Skeletal muscle tissue (tissue), 4 donors: ENCODE data around the gene LINGO3. TPM values are rescaled to one million over a fixed set of nuclear protein-coding genes. Genes with fewer than 3 reads are reported as not detected.
A peak's percentile ranks its signal among the peaks of the same experiment; 100 is the strongest.

Experiments used
- H3K27ac ChIP-seq: one replicate; pipeline ENCODE4 v1.7.0; 2013; ENCODE audit warnings: mild to moderate bottlenecking, low read depth, low read length, inconsistent platforms
- H3K27me3 ChIP-seq, 3 donors: one replicate each; pipeline ENCODE4 v1.7.0; 2013; ENCODE audit warnings: low read length in 3 of 3; ENCODE audit not compliant: control insufficient read depth in 3 of 3, insufficient read depth in 3 of 3
- H3K36me3 ChIP-seq, 3 donors: one replicate each; pipeline ENCODE4 v1.7.0; 2013; ENCODE audit warnings: low read length in 3 of 3; ENCODE audit not compliant: control insufficient read depth in 3 of 3, insufficient read depth in 3 of 3
- H3K4me1 ChIP-seq, 3 donors: one replicate each; pipeline ENCODE4 v1.7.0; 2013; ENCODE audit warnings: low read length in 3 of 3, mild to moderate bottlenecking in 3 of 3; ENCODE audit not compliant: control insufficient read depth in 3 of 3, insufficient read depth in 3 of 3
- H3K4me3 ChIP-seq, 3 donors: one replicate each; pipeline ENCODE4 v1.7.0; 2013; ENCODE audit warnings: low read length in 3 of 3
- H3K9ac ChIP-seq, 3 donors: one replicate each; pipeline ENCODE4 v1.7.0; 2013; ENCODE audit warnings: low read length in 3 of 3, mild to moderate bottlenecking in 3 of 3, moderate library complexity in 2 of 3, low read depth in 1 of 3
- H3K9me3 ChIP-seq, 3 donors: one replicate each; pipeline ENCODE4 v1.7.0; 2013; ENCODE audit warnings: low read length in 3 of 3; ENCODE audit not compliant: control insufficient read depth in 3 of 3
- total RNA-seq: library from RNA; depleted of rRNA; stranded (reverse); fragments of >200 nt; gene quantifications from one replicate; pipeline ENCODE4 v1.2.3, GENCODE V29; 2014
- donor health status: Osteomylitis.

The LINGO3 gene
- total RNA-seq, 1 donor from 2014 or later = not detected

DNA sequence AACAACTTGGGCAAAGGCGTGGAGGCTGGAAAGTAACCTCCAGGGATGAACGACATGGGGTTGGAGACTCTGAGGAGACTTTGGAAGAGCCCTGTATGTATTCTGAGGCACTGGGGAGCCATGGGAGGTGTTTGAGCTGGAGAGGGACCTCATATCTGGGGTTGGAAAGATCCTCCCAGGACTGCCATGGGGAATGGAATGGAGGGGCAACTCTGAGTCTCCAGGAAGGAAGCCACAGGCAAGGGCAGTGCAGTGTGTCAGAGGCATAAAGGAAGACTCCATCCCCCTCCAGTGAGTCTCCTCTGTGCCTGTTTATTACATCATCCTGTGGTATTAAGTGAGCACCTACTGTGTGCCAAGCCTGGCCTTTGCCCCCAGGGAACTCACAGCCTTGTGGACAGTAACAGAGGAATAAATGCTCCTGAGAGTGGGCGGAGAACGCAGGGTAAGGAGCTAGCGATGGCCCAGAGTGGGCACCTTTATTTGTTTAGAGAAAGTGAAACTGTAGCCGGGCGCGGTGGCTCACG is 33.7 kb downstream of the LINGO3 start:
- Histone ChIP-seq H3K4me3 (peak overlapping the region in 1 of 3 donors; percentile 29), H3K9me3 (no peaks in the 10 kb centered on the region), H3K27ac (peak overlapping the region; percentile 66), H3K36me3 (peaks cover 4 to 13% (median 13%) of the 10 kb centered on the region in 3 donors), H3K9ac (peak overlapping the region; percentile 21 to 48 (median 25)), H3K27me3 (no peaks in the 10 kb centered on the region), H3K4me1 (peaks cover 36 to 56% (median 49%) of the 10 kb centered on the region in 3 donors)

- Histone ChIP-seq H3K9ac (peak overlapping the region; percentile 43 to 71 (median 57)), H3K4me1 (peaks cover 38 to 56% (median 49%) of the 10 kb centered on the region in 3 donors), H3K36me3 (peaks cover 4 to 13% (median 13%) of the 10 kb centered on the region in 3 donors), H3K27ac (peak overlapping the region; percentile 66), H3K4me3 (peak overlapping the region in 2 of 3 donors; percentile 64 to 68), H3K9me3 (no peaks in the 10 kb centered on the region), H3K27me3 (no peaks in the 10 kb centered on the region)
Measured at GRCh38 chr19:2273356-2274184, 34.4 kb downstream of the LINGO3 start.

DNA sequence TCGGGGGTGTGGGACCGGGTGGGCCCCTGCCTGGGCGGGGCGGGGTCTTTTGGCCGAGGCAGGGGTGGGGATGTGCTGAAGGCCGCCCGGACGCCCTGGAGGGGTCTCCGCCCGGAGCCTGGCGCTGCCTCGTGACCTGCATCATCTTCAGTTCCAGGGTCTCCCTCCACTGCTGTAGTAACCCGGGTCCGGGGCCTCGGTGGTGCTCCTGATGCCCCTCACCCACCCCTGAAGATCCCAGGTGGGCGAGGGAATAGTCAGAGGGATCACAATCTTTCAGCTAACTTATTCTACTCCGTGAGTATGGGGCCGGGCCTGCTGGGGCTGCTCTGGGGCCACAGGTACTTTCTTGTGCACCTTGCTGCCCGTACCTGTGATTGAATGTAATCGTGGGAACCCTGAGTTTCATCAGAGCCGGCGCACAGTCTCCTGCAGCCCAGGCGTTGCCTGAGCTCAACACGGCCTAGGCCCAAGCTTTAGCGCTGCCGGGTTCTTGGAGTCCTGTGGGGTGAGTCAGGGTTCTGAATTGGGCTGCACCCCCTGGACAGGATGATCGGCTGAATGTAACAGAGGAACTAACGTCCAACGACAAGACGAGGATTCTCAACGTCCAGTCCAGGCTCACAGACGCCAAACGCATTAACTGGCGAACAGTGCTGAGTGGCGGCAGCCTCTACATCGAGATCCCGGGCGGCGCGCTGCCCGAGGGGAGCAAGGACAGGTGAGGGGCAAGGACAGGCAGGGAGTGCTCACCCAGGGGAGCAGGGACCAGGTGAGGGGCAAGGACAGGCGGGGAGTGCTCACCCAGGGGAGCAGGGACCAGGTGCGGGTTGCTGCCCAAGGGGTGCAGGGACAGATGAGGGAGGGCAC is 36.5 kb downstream of the LINGO3 start:
- Histone ChIP-seq H3K9ac (peak overlapping the region; percentile 66 to 88 (median 81)), H3K9me3 (no peaks in the 10 kb centered on the region), H3K27me3 (no peaks in the 10 kb centered on the region), H3K27ac (peak overlapping the region; percentile 98), H3K4me3 (peak overlapping the region; percentile 61 to 98 (median 97)), H3K4me1 (peaks cover 44 to 64% (median 52%) of the 10 kb centered on the region in 3 donors), H3K36me3 (peaks cover 4 to 13% (median 13%) of the 10 kb centered on the region in 3 donors)

DNA sequence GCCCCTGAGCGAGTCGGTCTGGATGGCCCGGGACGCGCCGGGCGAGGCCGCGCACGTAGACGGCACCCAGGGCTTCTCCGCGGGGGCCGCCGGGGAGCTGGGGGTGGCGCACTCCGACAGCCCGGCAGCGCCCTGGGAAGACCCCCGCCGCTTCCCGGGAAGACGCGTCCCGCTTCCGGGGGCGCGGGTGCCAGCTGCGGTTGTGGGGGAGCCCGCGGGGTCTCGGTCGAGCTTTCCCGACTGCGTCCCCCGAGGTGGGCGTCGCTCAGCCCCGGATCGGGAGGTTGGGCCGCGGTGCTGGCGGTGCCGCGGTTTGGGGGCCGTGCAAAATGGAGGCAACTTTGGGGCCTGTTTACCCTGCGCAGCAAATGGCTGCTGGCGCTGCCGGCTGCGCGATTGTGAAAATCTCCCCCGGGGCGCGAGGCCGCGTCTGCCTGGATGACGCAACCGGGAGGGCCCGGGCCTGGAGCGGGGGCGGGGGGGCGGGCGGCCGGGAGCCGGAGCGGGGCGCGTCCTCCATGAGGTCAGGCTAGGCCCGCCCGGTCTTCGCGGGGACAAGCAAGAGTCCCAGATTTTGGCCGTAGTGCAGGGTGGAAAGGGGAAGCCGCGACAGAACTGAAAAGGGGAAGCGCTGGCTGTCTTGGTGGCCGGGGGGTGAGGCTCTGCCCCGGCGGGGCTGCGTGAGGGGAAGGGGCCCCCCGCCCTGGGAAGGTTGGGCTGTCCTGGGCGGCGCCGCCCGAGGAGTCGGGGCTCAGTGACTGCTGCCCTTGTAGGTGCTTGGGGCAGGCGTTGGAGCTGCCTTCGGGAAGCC is 37.3 kb downstream of the LINGO3 start:
- peaks cover 43 to 60% (median 44%) of the 10 kb centered on the region in 3 donors for H3K4me1 ChIP-seq
- H3K4me3 ChIP-seq = peak overlapping the region; percentile 86 to 98 (median 97)
- no peaks in the 10 kb centered on the region for H3K9me3 ChIP-seq
- H3K9ac ChIP-seq = peak overlapping the region; percentile 95 to 98 (median 97)
- H3K36me3 ChIP-seq = peaks cover 4 to 13% (median 13%) of the 10 kb centered on the region in 3 donors
- no peaks in the 10 kb centered on the region for H3K27me3 ChIP-seq
- peak overlapping the region; percentile 98 for H3K27ac ChIP-seq

DNA sequence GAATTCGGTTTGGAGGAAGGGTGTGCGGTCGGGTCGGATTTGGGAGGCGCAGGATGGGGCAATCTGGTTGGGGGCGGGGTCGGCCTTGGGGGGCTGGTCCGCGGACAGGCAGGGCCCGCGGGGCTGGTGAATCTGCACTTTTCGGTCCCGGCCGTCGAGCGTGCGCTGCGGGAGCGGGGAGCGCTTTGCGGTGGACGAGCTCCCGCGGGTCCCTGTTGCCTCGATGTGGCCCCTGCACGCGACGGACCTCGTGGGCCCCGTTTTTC is 37.9 kb downstream of the LINGO3 start:
- H3K9ac ChIP-seq = peak overlapping the region; percentile 95 to 98 (median 97)
- no peaks in the 10 kb centered on the region for H3K9me3 ChIP-seq
- peaks cover 38 to 55% (median 39%) of the 10 kb centered on the region in 3 donors for H3K4me1 ChIP-seq
- H3K27ac ChIP-seq = peak overlapping the region; percentile 98
- peaks cover 4 to 13% (median 13%) of the 10 kb centered on the region in 3 donors for H3K36me3 ChIP-seq
- peak overlapping the region; percentile 86 to 98 (median 97) for H3K4me3 ChIP-seq
- H3K27me3 ChIP-seq = no peaks in the 10 kb centered on the region

GRCh38 chr19:2269244-2270156 is 38.5 kb downstream of the LINGO3 start:
- Histone ChIP-seq H3K9me3 (no peaks in the 10 kb centered on the region), H3K27me3 (no peaks in the 10 kb centered on the region), H3K9ac (peak overlapping the region; percentile 95 to 98 (median 97)), H3K36me3 (peaks cover 4 to 13% (median 13%) of the 10 kb centered on the region in 3 donors), H3K4me3 (peak overlapping the region; percentile 86 to 98 (median 97)), H3K4me1 (peaks cover 36 to 52% (median 38%) of the 10 kb centered on the region in 3 donors), H3K27ac (peak overlapping the region; percentile 98)

- Histone ChIP-seq H3K9me3 (no peaks in the 10 kb centered on the region), H3K4me3 (peak overlapping the region; percentile 75 to 80 (median 77)), H3K9ac (peak overlapping the region; percentile 56 to 80 (median 74)), H3K27me3 (no peaks in the 10 kb centered on the region), H3K36me3 (peaks cover 4 to 11% (median 9%) of the 10 kb centered on the region in 3 donors), H3K4me1 (peaks cover 30 to 45% (median 32%) of the 10 kb centered on the region in 3 donors), H3K27ac (peak overlapping the region; percentile 65)
Measured at GRCh38 chr19:2268861-2269243, 39.1 kb downstream of the LINGO3 start.

DNA sequence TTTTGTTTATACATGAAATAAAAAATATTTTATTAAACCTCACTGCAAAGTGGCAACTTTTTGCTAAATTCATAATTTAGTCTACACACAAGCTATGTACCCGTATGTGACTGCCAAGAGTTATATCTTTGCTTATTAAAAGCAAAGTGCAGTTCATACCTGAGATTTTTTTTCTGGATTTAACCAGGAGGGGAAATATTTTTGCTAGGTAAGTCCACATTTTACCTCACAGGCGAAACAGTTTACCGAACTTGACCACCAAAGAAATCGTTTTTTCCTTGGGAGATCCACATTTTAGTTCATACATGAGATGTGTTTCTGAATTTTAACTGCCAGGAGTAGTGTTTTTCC is 39.5 kb downstream of the LINGO3 start:
- Histone ChIP-seq H3K36me3 (peaks cover 4 to 11% (median 9%) of the 10 kb centered on the region in 3 donors), H3K9ac (no peak overlapping the region), H3K4me3 (peak overlapping the region in 2 of 3 donors; percentile 75 to 77), H3K27me3 (no peaks in the 10 kb centered on the region), H3K27ac (no peak overlapping the region), H3K9me3 (no peaks in the 10 kb centered on the region), H3K4me1 (peaks cover 27 to 41% (median 28%) of the 10 kb centered on the region in 3 donors)
